GM15510 (cell line): Measurements from ENCODE around the gene ITIH6.

ENCODE experiments used
- POLR2A ChIP-seq: IDR thresholded peaks from 3 replicates; pipeline ENCODE4 v1.6.1; 2011; ENCODE audit warnings: borderline replicate concordance; ENCODE audit not compliant: insufficient read length; ENCODE audit errors: extremely low read depth

ITIH6 gene

GRCh38 chrX:54745676-54746075, 52.4 kb downstream of the ITIH6 start:
- no peak for TF ChIP-seq POLR2A

DNA sequence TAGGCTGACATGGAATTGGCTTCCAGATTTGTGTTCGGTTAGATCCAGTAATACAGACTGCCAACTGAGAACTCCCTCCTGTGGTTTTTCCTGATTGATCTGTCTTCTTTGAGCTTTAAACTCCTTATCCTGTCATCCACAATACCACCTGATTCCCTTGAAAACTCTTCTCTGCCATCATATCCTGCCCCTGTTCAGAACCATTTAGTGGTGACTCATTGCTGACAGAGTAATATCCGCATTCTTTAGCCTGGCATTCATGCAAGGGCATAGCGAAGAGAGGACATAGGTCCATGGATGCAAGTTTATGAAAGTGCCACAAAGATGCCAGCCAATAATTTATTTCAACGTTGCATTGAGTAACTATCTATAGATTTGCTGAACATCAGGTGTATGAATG, 76.6 kb downstream of the ITIH6 start:
- TF ChIP-seq POLR2A, result no peak

GRCh38 chrX:54715621-54716020, 82.4 kb downstream of the ITIH6 start:
- no peak for TF ChIP-seq POLR2A

GRCh38 chrX:54714424-54714823, 83.6 kb downstream of the ITIH6 start:
- no peak for TF ChIP-seq POLR2A

GRCh38 chrX:54711735-54712134, 86.3 kb downstream of the ITIH6 start:
- no peak for TF ChIP-seq POLR2A

GRCh38 chrX:54710920-54711319, 87.1 kb downstream of the ITIH6 start:
- no peak for TF ChIP-seq POLR2A

- TF ChIP-seq POLR2A, result no peak
Measured at GRCh38 chrX:54708404-54708803, 89.7 kb downstream of the ITIH6 start.
